HG02759 (cell line): ENCODE data around the gene C1orf21.

Source experiments
- ATAC-seq: cut with Tn5 transposase; IDR thresholded peaks from one replicate; pipeline ENCODE4 v1.9.1; 2021; ENCODE audit warnings: mild to moderate bottlenecking, moderate library complexity; ENCODE audit not compliant: unreplicated experiment

The C1orf21 gene

DNA sequence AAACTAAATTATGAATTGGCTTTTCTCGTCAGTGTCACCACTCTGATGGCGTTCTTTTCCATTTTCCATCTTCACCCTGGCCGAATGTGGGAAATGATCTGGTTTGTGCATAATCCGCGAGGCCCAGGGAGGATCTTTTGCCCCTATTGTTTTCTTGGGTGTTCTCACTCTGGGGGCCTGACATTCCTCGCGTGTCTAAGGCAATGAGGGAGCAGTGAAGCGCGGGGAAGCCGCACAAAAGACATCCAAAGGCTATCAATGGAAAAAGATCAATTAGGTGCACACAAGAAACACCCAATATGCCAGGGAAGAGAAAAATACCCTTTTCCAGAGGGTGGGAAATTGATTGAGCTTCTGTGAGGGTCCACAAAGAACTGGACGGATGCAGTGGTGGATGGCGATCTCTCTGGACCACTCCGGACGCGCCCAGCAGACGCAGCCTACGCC is 941 bp upstream of the C1orf21 start:
- no peak for ATAC-seq

DNA sequence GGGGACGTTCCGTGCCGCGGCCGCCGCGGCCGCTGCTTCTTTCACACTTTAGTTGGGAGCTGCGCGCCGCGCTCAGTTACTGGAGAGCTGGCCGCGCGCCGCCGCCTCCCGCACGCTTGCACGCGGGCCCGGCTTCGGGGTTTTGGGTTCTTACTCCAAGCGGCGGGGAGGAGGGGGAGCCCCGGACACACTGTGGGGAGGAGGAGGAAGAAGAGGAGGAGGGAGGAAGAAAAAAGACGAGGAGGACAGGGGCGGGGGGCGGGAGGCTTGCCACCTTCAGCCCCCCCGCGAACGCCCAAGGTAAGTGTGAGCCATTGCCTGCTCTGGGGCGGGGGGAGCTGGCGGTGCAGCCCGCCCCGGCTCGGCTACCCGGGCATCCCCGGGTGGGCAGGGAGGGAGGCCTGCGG is 243 bp downstream of the C1orf21 start:
- ATAC-seq: no peak

- peak; percentile 16 for ATAC-seq
Observed at GRCh38 chr1:184387476-184388318, 868 bp downstream of the C1orf21 start.

DNA sequence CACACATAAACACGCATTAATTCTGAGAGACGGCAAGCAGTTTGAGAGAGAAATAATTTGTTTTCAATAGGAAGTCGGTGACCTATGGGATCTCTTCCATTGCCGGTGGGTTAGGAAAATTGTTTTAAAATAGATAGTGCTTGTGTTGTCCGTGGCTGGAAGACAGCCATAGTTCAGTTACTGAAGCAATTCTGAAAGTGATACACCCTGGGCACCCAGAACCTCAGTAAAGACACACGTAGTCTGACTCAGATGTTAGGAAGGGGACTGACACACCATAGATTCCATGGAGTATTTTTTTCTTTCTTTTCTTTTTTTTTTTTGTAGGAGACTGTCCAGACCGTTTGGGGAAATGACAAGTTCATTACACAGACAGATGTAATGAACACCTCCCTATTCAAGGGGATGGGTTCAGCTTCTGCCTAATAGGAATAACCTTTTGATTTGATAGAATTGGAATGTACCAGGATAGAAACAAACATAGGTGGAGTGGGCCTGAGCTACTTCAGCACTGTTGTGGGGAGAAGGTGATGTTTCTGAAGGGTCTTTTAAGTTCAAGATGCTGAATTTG is 1.6 kb downstream of the C1orf21 start:
- ATAC-seq: no peak

DNA sequence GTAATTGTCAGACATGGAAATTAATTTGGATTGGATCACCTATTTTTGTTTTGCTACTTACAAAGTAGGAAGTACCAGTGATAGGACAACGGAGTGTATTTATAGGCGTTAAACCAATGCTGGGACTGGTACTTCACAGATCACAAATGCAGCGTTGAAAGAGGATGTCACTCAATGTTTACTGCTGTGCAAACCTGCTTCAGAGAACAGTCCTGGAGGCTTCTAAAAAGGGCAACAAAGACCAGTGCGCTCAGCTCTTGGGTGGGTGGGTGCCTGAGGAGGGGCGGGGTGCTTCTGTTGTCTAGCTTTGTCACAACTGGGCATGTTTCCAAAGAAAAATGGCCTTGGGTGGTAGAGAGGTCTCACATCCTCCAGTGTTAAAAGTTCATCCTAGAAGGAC is 2.1 kb downstream of the C1orf21 start:
- ATAC-seq: no peak

- no peak for ATAC-seq
Observed at GRCh38 chr1:184389446-184389845, 2.6 kb downstream of the C1orf21 start.

DNA sequence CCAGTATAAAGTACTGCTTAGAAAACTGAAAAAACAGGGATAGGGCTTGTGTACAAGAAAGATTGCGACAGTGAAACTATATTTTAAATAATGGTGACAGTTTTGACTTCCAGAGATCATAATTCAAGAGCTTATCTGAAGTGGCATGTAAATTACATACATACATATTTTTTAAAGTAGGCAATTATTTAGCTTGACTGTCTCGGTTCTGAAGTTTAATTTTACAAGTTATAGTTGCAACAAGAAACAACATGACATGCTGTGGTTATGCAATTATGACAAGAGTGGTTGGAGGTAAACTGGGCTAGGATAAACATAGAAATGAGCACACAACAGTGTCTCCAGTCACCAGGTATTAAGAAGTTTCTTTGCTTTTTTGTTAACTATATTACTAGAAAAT is 4.1 kb downstream of the C1orf21 start:
- no peak for ATAC-seq

DNA sequence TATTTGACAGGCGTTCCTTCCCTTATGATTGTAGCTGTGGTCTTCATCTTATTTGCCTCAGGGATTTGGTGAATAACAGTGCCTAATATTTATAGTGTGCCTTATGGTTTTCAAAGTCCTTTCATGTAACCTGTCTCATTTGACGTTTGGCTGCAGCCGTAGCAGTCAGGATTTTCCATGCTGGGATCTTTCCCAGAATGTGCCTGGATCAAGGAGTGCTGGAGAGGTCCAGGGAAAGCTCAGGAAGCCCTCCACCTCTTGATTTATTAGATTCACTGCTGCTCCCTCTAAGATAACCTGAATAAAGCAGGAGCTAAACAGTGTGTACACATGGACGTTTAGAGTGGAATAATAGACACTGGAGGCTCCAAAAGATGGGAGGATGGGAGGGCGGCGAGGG is 5.2 kb downstream of the C1orf21 start:
- no peak for ATAC-seq

- ATAC-seq: no peak
Observed at GRCh38 chr1:184392779-184393522, 6.1 kb downstream of the C1orf21 start.

DNA sequence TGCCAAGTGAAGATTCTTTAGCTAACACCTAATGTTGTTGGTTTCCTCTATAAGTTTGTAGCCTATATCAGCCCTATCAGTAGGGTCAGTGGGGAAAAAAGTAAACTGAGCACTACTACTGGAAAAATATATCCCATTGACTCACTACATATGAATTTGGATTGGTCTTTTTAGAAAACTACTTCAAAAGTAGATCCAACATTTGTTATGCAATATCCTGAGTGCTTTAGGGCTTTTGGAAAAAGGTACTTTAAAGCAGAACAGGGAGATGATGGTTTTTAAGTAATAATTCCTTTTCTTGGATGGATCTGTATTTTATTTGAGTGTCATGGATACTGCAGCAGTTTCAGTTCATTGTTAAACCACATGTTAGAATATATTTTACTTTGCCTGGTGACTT is 7.1 kb downstream of the C1orf21 start:
- no peak for ATAC-seq

GRCh38 chr1:184395370-184395769 is 8.5 kb downstream of the C1orf21 start:
- ATAC-seq: no peak

DNA sequence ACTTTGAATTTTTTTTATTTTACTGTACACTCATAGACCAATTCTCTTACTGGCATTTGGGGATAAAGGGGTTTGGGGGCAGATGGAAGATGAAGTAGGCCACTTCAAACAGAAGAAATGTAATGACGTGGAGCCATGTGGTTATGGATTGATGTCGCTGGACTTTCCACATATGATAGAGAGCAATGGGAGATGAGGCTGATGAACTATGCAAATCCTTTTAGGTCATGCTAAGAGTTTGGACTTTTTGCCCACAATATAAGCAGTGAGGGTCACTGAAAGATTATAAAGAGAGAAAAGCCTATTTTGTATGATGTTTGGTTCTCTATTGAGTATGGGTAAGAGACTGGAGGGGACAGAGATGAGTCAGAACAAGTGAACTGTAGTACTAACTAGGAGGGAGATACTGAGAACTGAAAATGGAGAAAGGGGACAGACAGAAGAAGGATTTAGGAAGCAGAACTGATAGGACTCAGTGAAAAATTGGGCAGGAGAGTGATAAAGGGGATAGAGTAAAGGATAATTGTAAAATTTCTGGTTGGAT is 9.2 kb downstream of the C1orf21 start:
- no peak for ATAC-seq

- no peak for ATAC-seq
Observed at GRCh38 chr1:184399192-184399847, 12.5 kb downstream of the C1orf21 start.

DNA sequence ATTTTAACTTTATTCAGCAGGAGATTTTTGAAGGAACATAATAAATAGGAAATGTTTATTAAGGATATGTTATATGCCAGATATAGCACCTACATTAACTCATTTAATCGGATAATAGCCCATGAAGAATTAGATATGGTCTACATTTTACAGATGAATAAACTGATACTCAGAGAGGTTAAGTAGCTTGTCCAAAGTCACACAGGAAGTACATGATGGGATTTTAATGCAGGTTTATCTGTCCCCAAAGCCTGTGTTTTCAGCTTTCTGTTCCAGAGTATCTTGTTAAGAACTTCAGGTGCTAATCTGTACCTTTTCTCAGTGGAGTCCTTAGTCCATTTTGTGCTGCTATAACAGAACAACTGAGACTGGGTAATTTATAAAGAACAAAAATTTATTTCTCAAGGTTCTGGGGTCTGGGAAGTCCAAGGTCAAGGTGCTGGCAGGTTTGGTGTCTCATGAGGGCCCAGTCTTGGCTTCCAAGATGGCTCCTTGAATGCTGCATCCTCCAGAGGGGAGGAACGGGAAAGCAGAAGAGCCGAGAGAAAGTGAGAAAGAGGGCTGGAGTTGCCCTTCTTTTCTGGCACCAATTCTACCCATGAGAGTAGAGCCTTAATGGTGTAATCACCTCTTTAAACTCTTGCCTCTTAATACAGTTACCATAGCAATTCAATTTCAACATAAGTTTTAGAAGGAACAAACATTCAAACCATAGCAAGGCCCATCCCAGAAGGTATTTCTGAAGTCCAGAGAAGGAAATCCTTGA is 17.3 kb downstream of the C1orf21 start:
- no peak for ATAC-seq

GRCh38 chr1:184404727-184405027 is 17.8 kb downstream of the C1orf21 start:
- ATAC-seq: no peak

- ATAC-seq: no peak
Observed at GRCh38 chr1:184405094-184405800, 18.4 kb downstream of the C1orf21 start.

DNA sequence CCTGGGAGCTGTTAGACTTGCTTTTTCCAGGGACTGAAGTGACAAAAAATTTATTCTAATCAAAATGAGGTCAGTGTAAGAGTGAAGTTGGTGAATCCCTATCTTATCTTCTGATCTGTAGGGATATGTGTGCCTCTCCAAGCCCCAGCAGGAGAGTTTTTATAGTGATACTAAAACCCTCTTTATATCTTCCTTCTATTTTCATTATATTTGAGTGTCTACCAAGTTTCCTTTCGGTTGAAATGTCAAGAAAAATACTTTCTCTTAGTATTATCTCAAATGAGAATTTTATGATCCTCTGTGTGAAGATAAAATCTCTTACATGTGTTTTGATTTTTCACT is 18.9 kb downstream of the C1orf21 start:
- no peak for ATAC-seq

GRCh38 chr1:184406479-184406878 is 19.6 kb downstream of the C1orf21 start:
- no peak for ATAC-seq

GRCh38 chr1:184407816-184408510 is 21.1 kb downstream of the C1orf21 start:
- no peak for ATAC-seq
